ENCODE measurements around the gene INTS2.
"Not testable (repeated sequence)": the region's sequence is repeated elsewhere in the genome, so short reads cannot be mapped to it uniquely, and the experiment has no call there.

The INTS2 gene

GRCh38 chr17:61927208-61928100, at the start of gene INTS2:
Gene INTS2, minus strand, starts transcription at chr17:61927982. Its CDS starts 1,338 bp downstream, at chr17:61926644.
- peak; percentile 82 for DNase-seq (ENCODE audit: low read depth, low spot score)

- no peak for DNase-seq (ENCODE audit: low read depth, low spot score)
Measured at GRCh38 chr17:61974115-61974514, 46.3 kb upstream of the INTS2 start.

GRCh38 chr17:61972311-61972710, 44.5 kb upstream of the INTS2 start:
- no peak for DNase-seq (ENCODE audit: low read depth, low spot score)

GRCh38 chr17:61970030-61970429, 42.2 kb upstream of the INTS2 start:
- DNase-seq (ENCODE audit: low read depth, low spot score): no peak

- no peak for DNase-seq (ENCODE audit: low read depth, low spot score)
Measured at GRCh38 chr17:61968757-61969156, 41.0 kb upstream of the INTS2 start.

GRCh38 chr17:61967729-61968128, 39.9 kb upstream of the INTS2 start:
- no peak for DNase-seq (ENCODE audit: low read depth, low spot score)

- no peak for DNase-seq (ENCODE audit: low read depth, low spot score)
Measured at GRCh38 chr17:61966191-61966590, 38.4 kb upstream of the INTS2 start.

- no peak for DNase-seq (ENCODE audit: low read depth, low spot score)
Measured at GRCh38 chr17:61955619-61956018, 27.8 kb upstream of the INTS2 start.

GRCh38 chr17:61947367-61948078, 19.7 kb upstream of the INTS2 start:
- no peak for DNase-seq (ENCODE audit: low read depth, low spot score)

- no peak for DNase-seq (ENCODE audit: low read depth, low spot score)
Measured at GRCh38 chr17:61946359-61946758, 18.6 kb upstream of the INTS2 start.

GRCh38 chr17:61943117-61943516, 15.3 kb upstream of the INTS2 start:
- no peak for DNase-seq (ENCODE audit: low read depth, low spot score)

- DNase-seq (ENCODE audit: low read depth, low spot score): no peak
Measured at GRCh38 chr17:61942085-61942484, 14.3 kb upstream of the INTS2 start.

GRCh38 chr17:61928101-61928436, 287 bp upstream of the INTS2 start:
- no peak for DNase-seq (ENCODE audit: low read depth, low spot score)

- no peak for DNase-seq (ENCODE audit: low read depth, low spot score)
Measured at GRCh38 chr17:61926826-61927207, 965 bp downstream of the INTS2 start.

GRCh38 chr17:61915162-61915561, 12.6 kb downstream of the INTS2 start:
- DNase-seq (ENCODE audit: low read depth, low spot score): not testable (repeated sequence)

- no peak for DNase-seq (ENCODE audit: low read depth, low spot score)
Measured at GRCh38 chr17:61908292-61909037, 19.3 kb downstream of the INTS2 start.

- no peak for DNase-seq (ENCODE audit: low read depth, low spot score)
Measured at GRCh38 chr17:61907361-61907760, 20.4 kb downstream of the INTS2 start.

GRCh38 chr17:61904094-61904710, 23.6 kb downstream of the INTS2 start:
- no peak for DNase-seq (ENCODE audit: low read depth, low spot score)

- no peak for DNase-seq (ENCODE audit: low read depth, low spot score)
Measured at GRCh38 chr17:61903251-61903650, 24.5 kb downstream of the INTS2 start.

GRCh38 chr17:61897548-61898180, 30.1 kb downstream of the INTS2 start:
- no peak for DNase-seq (ENCODE audit: low read depth, low spot score)

- DNase-seq (ENCODE audit: low read depth, low spot score): no peak
Measured at GRCh38 chr17:61895391-61895790, 32.4 kb downstream of the INTS2 start.
